Muscle of back (tissue), 11 donors: ENCODE measurements around the gene ADGRG1. TPM values are rescaled to one million over a fixed set of nuclear protein-coding genes. Genes with fewer than 3 reads are reported as not detected.
"Not testable (repeated sequence)": the region's sequence is repeated elsewhere in the genome, so short reads cannot be mapped to it uniquely, and the experiment has no call there.

ENCODE experiments used
- DNase-seq, 3 donors: peaks; one replicate each; pipeline versions ENCODE4 v3.0.0 to v3.0.0-alpha.2; 2013
- polyA plus RNA-seq, 10 donors: library from polyadenylated mRNA; unstranded; fragments of 120-200 nt; gene quantifications; one replicate each; pipeline ENCODE4 v1.2.1, GENCODE V29; 2013; ENCODE audit not compliant: insufficient read length in 10 of 10

Gene ADGRG1
- polyA plus RNA-seq, 10 donors, result 4.4 to 19.3 (median 6.1) TPM

DNA sequence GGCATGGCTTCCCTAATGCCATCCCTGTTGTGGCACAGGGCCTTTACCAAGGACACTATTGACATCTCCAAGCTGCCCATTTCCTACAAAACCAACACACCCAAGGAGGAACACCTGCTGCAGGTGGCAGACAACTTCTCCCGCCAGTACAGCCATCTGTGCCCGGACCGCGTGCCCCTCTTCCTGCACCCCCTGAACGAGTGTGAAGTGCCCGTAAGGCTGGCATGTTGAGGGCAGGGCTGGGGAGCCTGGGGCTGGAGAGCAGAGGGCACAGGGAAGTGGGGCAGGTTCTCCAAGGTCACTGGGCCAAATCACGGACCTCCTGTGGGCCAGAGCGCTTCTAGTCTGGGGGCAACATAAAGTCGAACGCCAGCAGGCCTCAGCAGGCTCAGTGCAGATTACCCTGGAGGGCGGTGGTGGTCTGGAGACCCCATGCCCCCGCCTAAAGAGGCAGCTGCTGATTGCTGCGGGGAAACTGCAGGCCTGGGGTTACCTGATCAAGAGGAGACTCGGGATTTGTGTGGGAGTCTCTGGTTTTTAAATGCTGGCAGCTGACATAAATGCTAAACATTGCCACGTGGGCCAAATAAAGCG, 70.5 kb downstream of the ADGRG1 start:
- DNase-seq, result no peak

GRCh38 chr16:57699481-57699880, 71.1 kb downstream of the ADGRG1 start:
- no peak for DNase-seq

- no peak for DNase-seq
These were observed 71.5 kb downstream of the ADGRG1 start for GRCh38 chr16:57699899-57700298.

- DNase-seq, result no peak
These were observed 72.5 kb downstream of the ADGRG1 start for GRCh38 chr16:57700781-57701551.

DNA sequence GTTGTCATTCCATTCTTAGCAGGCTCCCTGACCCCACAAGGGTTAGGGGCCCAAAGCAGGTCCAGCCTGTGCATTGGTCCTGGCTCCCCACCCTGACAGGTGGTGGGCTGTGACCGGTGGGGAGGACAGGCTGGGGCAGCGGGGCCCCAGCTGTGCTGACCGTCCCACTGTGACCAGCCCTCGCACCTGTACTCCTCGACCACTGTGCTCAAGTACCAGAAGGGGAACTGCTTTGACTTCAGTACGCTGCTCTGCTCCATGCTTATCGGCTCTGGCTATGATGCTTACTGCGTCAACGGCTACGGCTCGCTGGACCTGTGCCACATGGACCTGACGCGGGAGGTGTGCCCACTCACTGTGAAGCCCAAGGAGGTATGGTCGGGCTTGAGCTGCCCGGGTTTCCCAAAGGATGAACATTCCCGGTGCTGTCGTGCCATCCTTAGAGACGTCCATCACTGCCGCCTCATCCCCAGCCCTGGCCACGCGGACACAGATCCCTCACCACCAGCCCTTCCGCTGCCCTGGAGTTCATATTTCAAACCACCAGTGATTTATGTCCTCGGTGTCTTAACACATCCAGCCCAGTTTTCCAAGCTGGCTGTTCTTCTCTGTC, 73.4 kb downstream of the ADGRG1 start:
- DNase-seq, result no peak

DNA sequence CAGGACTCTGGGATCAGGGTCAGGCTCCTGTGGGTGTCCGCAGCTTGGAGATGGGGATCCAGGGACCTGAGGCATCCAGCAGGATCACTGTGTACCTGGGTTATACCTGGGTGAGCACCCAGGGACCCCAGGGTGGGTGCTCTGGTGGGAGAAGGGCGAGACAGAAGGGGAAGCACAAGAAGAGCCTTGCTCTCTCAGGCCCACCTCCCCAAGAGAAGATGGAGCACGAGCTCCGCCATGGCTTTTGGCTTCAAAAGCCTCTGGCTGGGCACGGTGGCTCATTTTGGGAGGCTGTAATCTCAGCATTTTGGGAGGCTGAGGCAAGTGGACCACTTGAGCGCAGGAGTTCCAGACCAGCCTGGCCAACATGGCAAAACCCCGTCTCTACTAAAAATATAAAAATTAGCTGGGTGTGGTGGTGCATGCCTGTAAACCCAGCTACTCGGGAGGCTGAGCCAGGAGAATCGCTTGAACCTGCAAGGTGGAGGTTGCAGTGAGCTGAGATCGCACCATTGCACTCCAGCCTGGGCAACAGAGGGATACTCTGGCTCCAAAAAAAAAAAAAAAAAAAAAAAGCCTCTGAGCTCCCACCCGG, 75.1 kb downstream of the ADGRG1 start:
- DNase-seq, result no peak

GRCh38 chr16:57704011-57704904, 75.8 kb downstream of the ADGRG1 start:
- no peak for DNase-seq

DNA sequence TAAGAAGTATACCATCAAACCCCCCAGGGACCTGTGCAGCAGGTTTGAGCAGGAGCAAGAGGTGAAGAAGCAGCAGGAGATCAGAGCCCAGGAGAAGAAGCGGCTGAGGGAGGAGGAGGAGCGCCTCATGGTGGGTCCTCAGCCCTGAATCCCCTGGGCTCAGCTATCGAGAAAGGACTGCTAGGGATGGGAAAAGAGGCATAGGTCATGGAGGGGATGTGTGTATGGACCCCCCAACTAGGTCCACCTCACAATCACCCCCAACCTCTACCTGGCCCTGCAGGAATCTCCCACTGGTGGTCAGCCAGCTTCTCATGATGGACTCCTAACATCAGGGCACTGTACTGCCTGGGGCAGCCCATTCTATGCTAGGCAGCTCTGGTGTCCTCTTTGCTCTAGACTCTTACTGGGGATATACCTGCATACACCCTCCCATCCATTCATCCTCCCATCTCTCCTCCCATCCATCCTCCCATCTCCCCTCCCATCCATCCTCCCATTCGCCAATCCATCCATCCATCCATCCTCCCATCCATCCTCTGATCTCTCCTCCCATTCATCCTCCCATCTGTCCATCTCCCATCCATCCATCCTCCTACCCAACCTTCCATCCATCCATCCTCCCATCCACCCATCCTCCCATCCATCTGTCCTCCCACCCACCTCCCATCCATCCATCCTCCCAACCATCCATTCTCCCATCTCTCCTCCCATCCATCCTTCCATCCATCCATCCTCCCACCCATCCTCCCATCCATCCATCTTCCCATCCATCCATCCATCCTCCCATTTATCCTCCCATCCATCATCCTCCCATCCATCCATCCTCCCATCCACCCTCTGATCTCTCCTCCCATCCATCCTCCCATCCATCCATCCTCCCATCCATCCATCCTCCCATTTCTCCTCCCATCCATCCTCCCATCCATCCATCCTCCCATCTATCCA, 76.7 kb downstream of the ADGRG1 start:
- no peak for DNase-seq

DNA sequence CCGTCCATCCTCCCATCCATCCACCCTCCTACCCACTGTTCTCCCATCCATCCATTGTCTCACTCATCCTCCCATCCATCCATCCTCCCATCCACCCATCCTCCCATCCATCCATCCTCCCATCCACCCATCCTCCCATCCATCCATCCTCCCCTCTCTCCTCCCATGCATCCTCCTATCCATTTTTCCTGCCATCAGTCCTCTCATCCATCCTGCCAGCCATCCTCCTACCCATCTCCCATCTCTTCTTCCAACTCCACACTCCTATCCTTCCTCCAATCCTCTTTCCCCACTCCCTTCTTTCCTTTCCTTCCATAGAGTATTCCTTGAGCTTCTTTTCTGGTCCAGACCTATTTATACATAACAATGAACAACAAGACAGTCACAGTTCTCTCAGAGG, 78.3 kb downstream of the ADGRG1 start:
- no peak for DNase-seq

- DNase-seq, result no peak
These were observed 78.9 kb downstream of the ADGRG1 start for GRCh38 chr16:57707331-57707730.

- no peak for DNase-seq
These were observed 79.7 kb downstream of the ADGRG1 start for GRCh38 chr16:57708168-57708567.

DNA sequence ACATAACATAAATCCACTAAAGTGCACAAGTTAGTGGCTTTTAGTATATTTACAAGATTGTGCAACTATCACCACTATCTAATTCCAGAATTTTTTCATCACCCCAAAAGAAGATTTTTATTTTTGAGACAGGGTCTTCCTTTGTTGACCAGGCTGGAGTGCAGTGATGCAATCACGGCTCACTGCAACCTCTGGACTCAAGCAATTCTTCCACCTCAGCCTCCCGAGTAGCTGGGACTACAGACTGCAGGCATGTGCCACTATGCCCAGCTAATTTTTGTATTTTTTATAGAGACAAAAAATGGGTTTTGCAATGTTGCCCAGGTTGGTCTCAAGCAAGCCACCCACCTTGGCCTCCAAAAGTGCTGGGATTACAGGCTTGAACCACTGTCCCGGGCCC, 81.2 kb downstream of the ADGRG1 start:
- DNase-seq, result no peak

- no peak for DNase-seq
These were observed 82.9 kb downstream of the ADGRG1 start for GRCh38 chr16:57711346-57711745.

- no peak for DNase-seq
These were observed 83.6 kb downstream of the ADGRG1 start for GRCh38 chr16:57711993-57712392.

- not testable (repeated sequence) for DNase-seq
These were observed 84.1 kb downstream of the ADGRG1 start for GRCh38 chr16:57712569-57712968.

DNA sequence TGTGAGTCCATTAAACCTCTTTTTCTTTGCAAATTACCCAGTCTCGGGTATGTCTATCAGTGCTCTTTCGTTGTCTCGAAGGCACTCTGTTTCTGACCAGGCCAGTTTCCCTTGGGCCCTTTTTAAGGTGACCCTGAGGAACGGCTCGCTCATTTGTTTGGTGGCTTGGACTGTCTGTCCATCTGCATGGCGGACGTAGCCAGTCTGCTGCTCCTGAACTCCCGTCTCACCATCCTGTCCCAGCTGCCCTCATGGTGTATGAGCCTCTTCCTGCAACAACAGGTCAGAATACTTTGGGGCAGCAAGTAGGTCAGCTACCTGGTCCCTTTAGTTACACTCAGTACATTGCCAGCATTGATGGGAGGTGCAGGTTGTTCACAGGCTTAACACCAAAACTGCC, 85.2 kb downstream of the ADGRG1 start:
- DNase-seq, result no peak

DNA sequence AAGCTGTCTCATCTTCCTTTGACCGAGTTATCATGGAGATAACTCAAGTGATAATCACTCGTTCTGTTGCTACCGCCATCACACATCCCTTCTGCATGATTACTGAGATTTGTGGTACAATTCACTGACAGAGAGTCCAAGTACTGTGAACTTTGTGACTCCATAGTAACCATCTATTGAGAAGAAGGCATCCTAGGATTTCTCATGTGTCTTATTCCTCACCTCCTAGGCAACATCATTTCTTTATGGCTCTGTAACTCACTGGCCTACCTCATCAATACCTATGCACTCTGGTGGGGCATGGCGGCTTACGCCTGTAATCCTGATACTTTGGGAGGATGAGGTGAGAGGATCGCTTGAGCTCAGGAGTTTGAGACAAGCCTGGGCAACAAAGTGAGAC, 85.6 kb downstream of the ADGRG1 start:
- no peak for DNase-seq
